ENCODE measurements around the gene GPATCH1. TPM values are rescaled to one million over a fixed set of nuclear protein-coding genes. Genes with fewer than 3 reads are reported as not detected.

GPATCH1 gene
- total and polyA plus RNA-seq, 2 of the 13 experiments (the other 11 are each of a cell fraction or from before 2014, with no cell fraction given): 6.8 to 6.9 TPM

DNA sequence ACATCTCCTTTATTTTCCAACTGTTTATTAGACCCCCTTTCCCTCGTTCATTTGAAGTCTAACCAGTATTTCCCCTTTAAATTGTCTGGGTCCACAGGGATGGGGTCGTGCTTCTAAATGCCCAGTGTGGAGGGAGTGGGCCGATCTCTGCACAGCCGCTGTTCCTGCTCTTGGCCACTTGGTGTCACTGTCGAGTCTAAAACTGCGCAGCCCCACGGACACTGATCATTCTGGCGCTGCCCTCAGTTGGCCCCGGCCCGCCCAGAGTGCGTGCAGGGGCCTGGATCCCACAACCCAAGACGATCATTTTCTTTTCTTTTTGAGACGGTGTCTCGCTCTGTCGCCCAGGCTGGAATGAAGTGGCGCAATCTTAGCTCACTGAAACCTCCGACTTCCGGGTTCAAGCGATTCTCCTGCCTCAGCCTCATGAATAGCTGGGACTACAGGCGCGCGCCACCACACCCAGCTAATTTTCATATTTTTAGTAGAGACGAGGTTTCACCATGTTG is 63.0 kb downstream of the GPATCH1 start (continued):
- TF ChIP-seq, protein P1, sequence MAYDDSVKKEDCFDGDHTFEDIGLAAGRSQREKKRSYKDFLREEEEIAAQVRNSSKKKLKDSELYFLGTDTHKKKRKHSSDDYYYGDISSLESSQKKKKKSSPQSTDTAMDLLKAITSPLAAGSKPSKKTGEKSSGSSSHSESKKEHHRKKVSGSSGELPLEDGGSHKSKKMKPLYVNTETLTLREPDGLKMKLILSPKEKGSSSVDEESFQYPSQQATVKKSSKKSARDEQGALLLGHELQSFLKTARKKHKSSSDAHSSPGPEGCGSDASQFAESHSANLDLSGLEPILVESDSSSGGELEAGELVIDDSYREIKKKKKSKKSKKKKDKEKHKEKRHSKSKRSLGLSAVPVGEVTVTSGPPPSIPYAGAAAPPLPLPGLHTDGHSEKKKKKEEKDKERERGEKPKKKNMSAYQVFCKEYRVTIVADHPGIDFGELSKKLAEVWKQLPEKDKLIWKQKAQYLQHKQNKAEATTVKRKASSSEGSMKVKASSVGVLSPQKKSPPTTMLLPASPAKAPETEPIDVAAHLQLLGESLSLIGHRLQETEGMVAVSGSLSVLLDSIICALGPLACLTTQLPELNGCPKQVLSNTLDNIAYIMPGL (CRISPR knock-in tag; IDR thresholded peaks at IDR 0.05; ENCODE audit: borderline replicate concordance in 1 of 2, low read depth in 1 of 2): peak; percentile 84 to 92; a peak in 3 of 4 replicates
- 0 out of 2 replicates have a peak, but pooled peaks have one; percentile 35 for TF ChIP-seq MAZ (IDR thresholded peaks at IDR 0.05; ENCODE audit: borderline replicate concordance, low read depth, low read length)
- no peak for TF ChIP-seq MAZ (CRISPR knock-in tag; IDR thresholded peaks at IDR 0.05; ENCODE audit: low read depth)
- peak; percentile 32; the same call in 1 of the 2 replicates for TF ChIP-seq HOMEZ (CRISPR knock-in tag; IDR thresholded peaks at IDR 0.05; ENCODE audit: low read depth)
- no peak for TF ChIP-seq ZNF547 (CRISPR knock-in tag; IDR thresholded peaks at IDR 0.05)
- no peak for TF ChIP-seq PRDM4 (CRISPR knock-in tag; IDR thresholded peaks at IDR 0.05; ENCODE audit: borderline replicate concordance)
- peak; percentile 40; the same call in 1 of the 2 replicates for TF ChIP-seq ZNF839 (CRISPR knock-in tag; IDR thresholded peaks at IDR 0.05; ENCODE audit: borderline replicate concordance)
- TF ChIP-seq, protein P2, sequence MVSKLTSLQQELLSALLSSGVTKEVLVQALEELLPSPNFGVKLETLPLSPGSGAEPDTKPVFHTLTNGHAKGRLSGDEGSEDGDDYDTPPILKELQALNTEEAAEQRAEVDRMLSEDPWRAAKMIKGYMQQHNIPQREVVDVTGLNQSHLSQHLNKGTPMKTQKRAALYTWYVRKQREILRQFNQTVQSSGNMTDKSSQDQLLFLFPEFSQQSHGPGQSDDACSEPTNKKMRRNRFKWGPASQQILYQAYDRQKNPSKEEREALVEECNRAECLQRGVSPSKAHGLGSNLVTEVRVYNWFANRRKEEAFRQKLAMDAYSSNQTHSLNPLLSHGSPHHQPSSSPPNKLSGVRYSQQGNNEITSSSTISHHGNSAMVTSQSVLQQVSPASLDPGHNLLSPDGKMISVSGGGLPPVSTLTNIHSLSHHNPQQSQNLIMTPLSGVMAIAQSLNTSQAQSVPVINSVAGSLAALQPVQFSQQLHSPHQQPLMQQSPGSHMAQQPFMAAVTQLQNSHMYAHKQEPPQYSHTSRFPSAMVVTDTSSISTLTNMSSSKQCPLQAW (CRISPR knock-in tag; IDR thresholded peaks at IDR 0.05): peak; percentile 56
- no peak for TF ChIP-seq KLF12 (CRISPR knock-in tag; IDR thresholded peaks at IDR 0.05; ENCODE audit: borderline replicate concordance)
- no peak for TF ChIP-seq ZNF235 (CRISPR knock-in tag; IDR thresholded peaks at IDR 0.05; ENCODE audit: borderline replicate concordance)
- TF ChIP-seq KDM2A (CRISPR knock-in tag; IDR thresholded peaks at IDR 0.05; ENCODE audit: borderline replicate concordance, low read depth): peak; percentile 62; the same call in 1 of the 2 replicates
- TF ChIP-seq ZNF672 (CRISPR knock-in tag; IDR thresholded peaks at IDR 0.05): no peak
- peak; percentile 81 for TF ChIP-seq RXRA (CRISPR knock-in tag; IDR thresholded peaks at IDR 0.05)
- TF ChIP-seq ZNF501 (CRISPR knock-in tag; IDR thresholded peaks at IDR 0.05): peak; percentile 74
- no peak for TF ChIP-seq MLLT10 (CRISPR knock-in tag; IDR thresholded peaks at IDR 0.05)
- 0 out of 2 replicates have a peak, but pooled peaks have one; percentile 44 for TF ChIP-seq ZMYM2 (CRISPR knock-in tag; IDR thresholded peaks at IDR 0.05)
- peak; percentile 48 for TF ChIP-seq XRCC5 (optimal IDR thresholded peaks at IDR 0.05; ENCODE audit: low read length)
- TF ChIP-seq LCORL (IDR thresholded peaks at IDR 0.05): no peak
- peak; percentile 46; the same call in 1 of the 2 replicates for TF ChIP-seq LCORL (CRISPR knock-in tag; IDR thresholded peaks at IDR 0.05)
- TF ChIP-seq TP53 (CRISPR knock-in tag; conservative IDR thresholded peaks at IDR 0.05): no peak
- TF ChIP-seq CEBPG (CRISPR knock-in tag; IDR thresholded peaks at IDR 0.05): peak; percentile 31; the same call in 1 of the 2 replicates
- peak; percentile 74; the same call in 1 of the 2 replicates for TF ChIP-seq ELF3 (CRISPR knock-in tag; IDR thresholded peaks at IDR 0.05)
- TF ChIP-seq SAP130 (CRISPR knock-in tag; IDR thresholded peaks at IDR 0.05; ENCODE audit: low read depth): peak; percentile 42
